ENCODE results near the gene PPBP. TPM values are rescaled to one million over a fixed set of nuclear protein-coding genes. Genes with fewer than 3 reads are reported as not detected.

PPBP gene
- polyA plus RNA-seq (2013, experiment 1 of 4), result not detected
- not detected for polyA plus RNA-seq (2013, experiment 2 of 4)
- polyA plus RNA-seq (2013, experiment 3 of 4), result not detected
- not detected for polyA plus RNA-seq (2013, experiment 4 of 4)

- 92% methylated on average over 1 to 2 of the region's 2 CpGs for WGBS, 2 experiments
- Histone ChIP-seq H3K4me3 (ENCODE audit: insufficient read depth, low read depth, low read length) (no peak within 1 kb of the TSS), H3K36me3 (ENCODE audit: control insufficient read depth, insufficient read depth, low read length) (no peaks in the 10 kb centered on the region), H3K9me3 (ENCODE audit: control insufficient read depth, low read length) (no peaks in the 10 kb centered on the region), H3K27me3 (ENCODE audit: control insufficient read depth, insufficient read depth, low read length, poor library complexity, severe bottlenecking) (no peaks in the 10 kb centered on the region), H3K27ac (ENCODE audit: insufficient read depth, low read depth, low read length, poor library complexity, severe bottlenecking) (no peak within 1 kb of the TSS), H3K4me1 (ENCODE audit: control insufficient read depth, insufficient read depth, low read length) (no peaks in the 10 kb centered on the region)
These were observed at the start of gene PPBP for GRCh38 chr4:73988061-73988460. Gene PPBP (minus strand): TSS chr4:73988190. CDS start chr4:73988103, 87 bp downstream.

GRCh38 chr4:74037076-74037955 is 49.3 kb upstream of the PPBP start:
- Histone ChIP-seq H3K4me1 (ENCODE audit: control insufficient read depth, insufficient read depth, low read length) (peaks cover 12% of the 10 kb centered on the region), H3K27ac (ENCODE audit: insufficient read depth, low read depth, low read length, poor library complexity, severe bottlenecking) (no peak overlapping the region), H3K4me3 (ENCODE audit: insufficient read depth, low read depth, low read length) (peak overlapping the region; percentile 39), H3K27me3 (ENCODE audit: control insufficient read depth, insufficient read depth, low read length, poor library complexity, severe bottlenecking) (peaks cover 14% of the 10 kb centered on the region), H3K36me3 (ENCODE audit: control insufficient read depth, insufficient read depth, low read length) (no peaks in the 10 kb centered on the region), H3K9me3 (ENCODE audit: control insufficient read depth, low read length) (no peaks in the 10 kb centered on the region)
- 34 to 37% methylated on average over 4 of the region's 4 CpGs for WGBS, 2 experiments

- Histone ChIP-seq H3K4me1 (ENCODE audit: control insufficient read depth, insufficient read depth, low read length) (peaks cover 7% of the 10 kb centered on the region), H3K27me3 (ENCODE audit: control insufficient read depth, insufficient read depth, low read length, poor library complexity, severe bottlenecking) (peaks cover 3% of the 10 kb centered on the region), H3K36me3 (ENCODE audit: control insufficient read depth, insufficient read depth, low read length) (no peaks in the 10 kb centered on the region), H3K9me3 (ENCODE audit: control insufficient read depth, low read length) (no peaks in the 10 kb centered on the region), H3K27ac (ENCODE audit: insufficient read depth, low read depth, low read length, poor library complexity, severe bottlenecking) (no peak overlapping the region), H3K4me3 (ENCODE audit: insufficient read depth, low read depth, low read length) (no peak overlapping the region)
These were observed 45.7 kb upstream of the PPBP start for GRCh38 chr4:74033739-74034138.

GRCh38 chr4:74032064-74032463 is 44.1 kb upstream of the PPBP start:
- H3K4me1 ChIP-seq (ENCODE audit: control insufficient read depth, insufficient read depth, low read length), result peaks cover 3% of the 10 kb centered on the region
- no peaks in the 10 kb centered on the region for H3K36me3 ChIP-seq (ENCODE audit: control insufficient read depth, insufficient read depth, low read length)

GRCh38 chr4:74031576-74031975 is 43.6 kb upstream of the PPBP start:
- Histone ChIP-seq H3K4me3 (ENCODE audit: insufficient read depth, low read depth, low read length) (no peak overlapping the region), H3K36me3 (ENCODE audit: control insufficient read depth, insufficient read depth, low read length) (no peaks in the 10 kb centered on the region), H3K27me3 (ENCODE audit: control insufficient read depth, insufficient read depth, low read length, poor library complexity, severe bottlenecking) (no peaks in the 10 kb centered on the region), H3K27ac (ENCODE audit: insufficient read depth, low read depth, low read length, poor library complexity, severe bottlenecking) (no peak overlapping the region), H3K9me3 (ENCODE audit: control insufficient read depth, low read length) (no peaks in the 10 kb centered on the region), H3K4me1 (ENCODE audit: control insufficient read depth, insufficient read depth, low read length) (no peaks in the 10 kb centered on the region)

More at GRCh38 chr4:74032064-74032463, 44.1 kb upstream of the PPBP start:
- Histone ChIP-seq H3K27ac (ENCODE audit: insufficient read depth, low read depth, low read length, poor library complexity, severe bottlenecking) (no peak overlapping the region), H3K9me3 (ENCODE audit: control insufficient read depth, low read length) (no peaks in the 10 kb centered on the region), H3K27me3 (ENCODE audit: control insufficient read depth, insufficient read depth, low read length, poor library complexity, severe bottlenecking) (no peaks in the 10 kb centered on the region), H3K4me3 (ENCODE audit: insufficient read depth, low read depth, low read length) (no peak overlapping the region)

GRCh38 chr4:74030285-74030684 is 42.3 kb upstream of the PPBP start:
- H3K27me3 ChIP-seq (ENCODE audit: control insufficient read depth, insufficient read depth, low read length, poor library complexity, severe bottlenecking), result no peaks in the 10 kb centered on the region
- no peaks in the 10 kb centered on the region for H3K36me3 ChIP-seq (ENCODE audit: control insufficient read depth, insufficient read depth, low read length)
- no peaks in the 10 kb centered on the region for H3K9me3 ChIP-seq (ENCODE audit: control insufficient read depth, low read length)
- no peak overlapping the region for H3K4me3 ChIP-seq (ENCODE audit: insufficient read depth, low read depth, low read length)
- H3K4me1 ChIP-seq (ENCODE audit: control insufficient read depth, insufficient read depth, low read length), result no peaks in the 10 kb centered on the region
- no peak overlapping the region for H3K27ac ChIP-seq (ENCODE audit: insufficient read depth, low read depth, low read length, poor library complexity, severe bottlenecking)

- Histone ChIP-seq H3K27ac (ENCODE audit: insufficient read depth, low read depth, low read length, poor library complexity, severe bottlenecking) (no peak overlapping the region), H3K4me1 (ENCODE audit: control insufficient read depth, insufficient read depth, low read length) (no peaks in the 10 kb centered on the region), H3K36me3 (ENCODE audit: control insufficient read depth, insufficient read depth, low read length) (no peaks in the 10 kb centered on the region), H3K4me3 (ENCODE audit: insufficient read depth, low read depth, low read length) (no peak overlapping the region), H3K27me3 (ENCODE audit: control insufficient read depth, insufficient read depth, low read length, poor library complexity, severe bottlenecking) (no peaks in the 10 kb centered on the region), H3K9me3 (ENCODE audit: control insufficient read depth, low read length) (no peaks in the 10 kb centered on the region)
- WGBS, 2 experiments, result no CpG with 5 or more reads among the region's 1 CpG
These were observed 40.5 kb upstream of the PPBP start for GRCh38 chr4:74028504-74028903.

GRCh38 chr4:74023709-74024108 is 35.7 kb upstream of the PPBP start:
- H3K9me3 ChIP-seq (ENCODE audit: control insufficient read depth, low read length), result no peaks in the 10 kb centered on the region
- H3K36me3 ChIP-seq (ENCODE audit: control insufficient read depth, insufficient read depth, low read length), result no peaks in the 10 kb centered on the region
- no peak overlapping the region for H3K27ac ChIP-seq (ENCODE audit: insufficient read depth, low read depth, low read length, poor library complexity, severe bottlenecking)
- 83 to 95% methylated on average over 1 to 2 of the region's 2 CpGs for WGBS, 2 experiments
- no peaks in the 10 kb centered on the region for H3K4me1 ChIP-seq (ENCODE audit: control insufficient read depth, insufficient read depth, low read length)
- H3K4me3 ChIP-seq (ENCODE audit: insufficient read depth, low read depth, low read length), result no peak overlapping the region
- H3K27me3 ChIP-seq (ENCODE audit: control insufficient read depth, insufficient read depth, low read length, poor library complexity, severe bottlenecking), result no peaks in the 10 kb centered on the region

- Histone ChIP-seq H3K27me3 (ENCODE audit: control insufficient read depth, insufficient read depth, low read length, poor library complexity, severe bottlenecking) (no peaks in the 10 kb centered on the region), H3K27ac (ENCODE audit: insufficient read depth, low read depth, low read length, poor library complexity, severe bottlenecking) (no peak overlapping the region), H3K9me3 (ENCODE audit: control insufficient read depth, low read length) (no peaks in the 10 kb centered on the region), H3K4me1 (ENCODE audit: control insufficient read depth, insufficient read depth, low read length) (no peaks in the 10 kb centered on the region), H3K36me3 (ENCODE audit: control insufficient read depth, insufficient read depth, low read length) (no peaks in the 10 kb centered on the region), H3K4me3 (ENCODE audit: insufficient read depth, low read depth, low read length) (no peak overlapping the region)
- WGBS, 2 experiments, result 92 to 100% methylated on average over 2 of the region's 2 CpGs
These were observed 33.6 kb upstream of the PPBP start for GRCh38 chr4:74021601-74022000.

- Histone ChIP-seq H3K4me3 (ENCODE audit: insufficient read depth, low read depth, low read length) (no peak overlapping the region), H3K27ac (ENCODE audit: insufficient read depth, low read depth, low read length, poor library complexity, severe bottlenecking) (no peak overlapping the region), H3K36me3 (ENCODE audit: control insufficient read depth, insufficient read depth, low read length) (no peaks in the 10 kb centered on the region), H3K27me3 (ENCODE audit: control insufficient read depth, insufficient read depth, low read length, poor library complexity, severe bottlenecking) (no peaks in the 10 kb centered on the region), H3K4me1 (ENCODE audit: control insufficient read depth, insufficient read depth, low read length) (no peaks in the 10 kb centered on the region), H3K9me3 (ENCODE audit: control insufficient read depth, low read length) (no peaks in the 10 kb centered on the region)
- 87 to 88% methylated on average over 2 to 3 of the region's 3 CpGs for WGBS, 2 experiments
These were observed 30.8 kb upstream of the PPBP start for GRCh38 chr4:74018771-74019170.
